Ramos (cell line): ENCODE data around the gene KLHDC7B.

ENCODE experiments used
- in situ Hi-C: fragments of 300-500 bp; cut with MboI; formaldehyde crosslinking; loops from one replicate; pipeline ENCODE4 v1.14.3; 2022; ENCODE audit warnings: low sequenced_read_pairs; ENCODE audit not compliant: unreplicated experiment

The KLHDC7B gene

GRCh38 chr22:50569896-50570535 lies 24.3 kb downstream of the KLHDC7B start:
- in situ Hi-C loops: no loop called here

- in situ Hi-C loops: no loop called here
Observed at GRCh38 chr22:50570861-50571260, 25.2 kb downstream of the KLHDC7B start.

DNA sequence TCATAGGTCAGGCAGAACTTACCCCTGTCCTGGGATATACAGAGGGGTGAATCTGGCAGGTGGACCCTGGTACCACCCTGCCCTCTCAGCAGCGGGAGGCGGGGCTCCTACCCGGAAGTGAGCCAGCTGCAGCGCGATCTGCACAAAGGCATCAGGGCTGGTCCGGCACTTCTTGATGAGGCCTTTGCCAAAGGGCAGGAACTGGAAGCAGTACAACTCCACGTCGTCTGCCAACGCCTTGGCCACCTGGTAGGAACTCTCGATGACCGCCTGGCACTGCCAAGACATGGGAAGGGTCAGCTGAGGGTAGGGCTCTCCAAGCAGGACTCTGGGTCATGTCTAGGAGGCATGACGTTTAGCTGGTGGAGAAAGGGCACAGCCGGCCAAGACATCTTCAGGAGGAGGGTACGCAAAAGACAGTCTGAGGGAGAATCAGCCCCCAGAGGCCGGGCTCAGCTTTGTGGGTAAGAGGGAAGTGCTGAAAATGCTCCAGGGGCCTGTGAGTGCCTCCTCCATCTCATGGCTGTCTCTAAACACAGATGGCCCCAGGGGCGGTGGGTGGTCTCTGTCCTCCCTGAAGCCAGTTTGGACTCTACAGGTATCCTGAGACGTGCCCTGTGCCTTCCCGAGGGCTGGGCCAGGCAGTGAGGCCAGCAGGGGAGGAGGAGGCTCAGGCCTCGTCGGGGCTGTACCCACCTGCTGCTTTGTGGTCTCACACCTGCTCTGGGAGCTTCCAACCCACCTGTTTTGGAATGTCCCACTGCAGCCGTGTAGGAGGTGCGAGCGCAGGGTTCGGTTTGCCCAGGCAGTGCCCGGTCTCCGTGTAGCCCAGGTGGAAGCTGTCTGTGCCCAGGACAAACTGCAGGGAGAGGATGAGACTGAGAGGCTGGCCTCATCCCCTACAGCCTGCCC lies 25.8 kb downstream of the KLHDC7B start:
- in situ Hi-C loops: no loop called here

DNA sequence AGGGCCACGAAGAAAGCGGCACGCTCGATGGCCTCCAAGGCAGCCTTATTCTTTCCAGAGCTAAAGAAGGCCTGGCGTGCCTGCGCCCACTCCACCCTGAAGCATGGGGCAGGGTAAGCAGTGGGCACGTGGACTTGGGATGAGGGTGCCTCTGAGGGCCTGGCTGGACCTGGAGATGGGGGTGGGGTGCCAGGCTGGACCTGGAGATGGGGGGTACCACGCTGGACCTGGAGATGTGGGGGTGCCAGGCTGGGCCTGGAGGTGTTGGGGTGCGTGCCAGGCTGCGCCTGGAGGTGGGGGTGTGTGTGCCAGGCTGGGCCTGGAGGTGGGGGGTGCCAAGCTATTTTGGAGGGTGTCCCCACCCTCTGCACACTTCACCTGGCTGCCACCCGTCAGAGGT lies 27.3 kb downstream of the KLHDC7B start:
- in situ Hi-C loops: no loop called here

DNA sequence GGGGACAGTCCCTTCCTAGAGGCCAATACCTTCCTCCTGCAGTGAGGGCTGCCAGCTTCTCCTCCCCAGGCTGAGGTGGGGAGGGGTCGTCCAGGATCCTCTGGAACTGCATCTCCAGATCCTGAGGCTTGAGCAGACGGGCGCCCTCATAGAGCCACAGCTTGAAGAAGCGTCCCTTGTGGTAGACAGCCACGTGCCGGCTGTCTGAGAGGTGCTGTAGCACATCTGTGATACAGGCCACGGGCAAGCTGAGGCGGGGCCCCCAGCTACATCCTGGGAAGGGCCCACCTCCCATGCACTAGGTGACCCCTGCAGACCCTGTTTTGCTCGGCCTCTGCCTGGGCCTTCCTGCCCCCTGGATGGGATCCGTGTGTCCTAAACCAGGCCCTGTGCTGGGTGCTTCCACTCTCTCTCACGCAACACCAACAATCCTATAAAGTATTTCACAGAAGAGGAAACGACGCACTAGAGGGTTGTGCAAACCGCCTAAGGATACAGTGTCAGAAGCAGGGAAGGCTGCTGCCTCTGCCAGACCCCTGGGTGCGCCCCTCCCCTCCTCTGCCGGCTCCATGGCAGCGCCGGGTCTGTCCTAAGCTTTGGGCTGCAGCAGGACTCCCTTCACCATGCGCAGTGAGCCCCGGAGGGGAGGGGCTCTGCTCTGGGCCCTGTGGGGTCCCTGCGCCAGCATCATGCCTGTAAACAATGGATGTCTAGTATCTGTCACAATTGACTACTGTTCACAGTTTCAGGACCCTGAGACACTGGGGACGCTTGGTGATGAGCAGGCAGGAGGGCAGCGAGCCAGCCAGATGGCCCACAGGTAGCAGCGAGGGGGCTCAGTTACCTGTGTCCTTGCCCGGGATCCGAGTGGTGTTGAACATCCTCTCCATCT lies 28.0 kb downstream of the KLHDC7B start:
- in situ Hi-C loops: no loop called here

DNA sequence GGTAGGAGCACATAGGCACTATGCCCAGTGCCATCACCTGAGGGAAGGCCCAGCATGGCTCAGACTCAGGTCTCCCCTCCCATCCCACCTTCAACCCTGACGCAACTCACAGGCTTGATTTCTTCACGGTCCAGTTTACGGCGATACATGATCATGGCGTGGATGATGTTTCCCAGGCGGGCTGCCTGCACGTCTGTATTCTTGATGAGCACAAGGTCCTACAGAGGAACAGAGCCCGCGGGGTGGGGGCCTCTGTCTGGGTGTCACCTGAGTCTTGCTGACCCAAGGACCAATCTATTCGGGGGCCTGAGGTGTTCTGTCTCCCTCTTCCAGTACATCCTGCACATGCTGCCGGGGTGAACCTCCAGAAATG lies 28.7 kb downstream of the KLHDC7B start:
- in situ Hi-C loops: no loop called here

GRCh38 chr22:50575426-50575941 lies 29.8 kb downstream of the KLHDC7B start:
- in situ Hi-C loops: no loop called here

- in situ Hi-C loops: no loop called here
Observed at GRCh38 chr22:50576070-50576469, 30.4 kb downstream of the KLHDC7B start.

- in situ Hi-C loops: no loop called here
Observed at GRCh38 chr22:50576806-50577696, 31.4 kb downstream of the KLHDC7B start.

DNA sequence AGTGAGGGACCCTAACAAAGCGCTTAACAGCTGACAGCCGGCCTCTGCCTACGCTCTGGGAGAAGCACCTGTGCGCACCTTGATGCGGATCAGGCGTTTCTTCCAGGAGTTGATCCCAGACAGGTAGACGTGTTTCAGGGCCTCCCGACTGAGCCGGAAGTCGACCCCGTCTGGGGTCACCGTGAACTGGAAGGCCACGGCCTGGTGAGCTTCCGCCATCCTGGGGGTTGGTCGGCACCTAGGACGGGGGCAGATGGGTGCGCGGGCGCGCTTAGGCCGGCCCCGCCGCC lies 31.9 kb downstream of the KLHDC7B start:
- in situ Hi-C loops: no loop called here

GRCh38 chr22:50577987-50578775 lies 32.5 kb downstream of the KLHDC7B start, which contains the start of gene CPT1B:
CPT1B (minus strand) TSS chr22:50578427; CDS start chr22:50577915, 512 bp downstream.
- in situ Hi-C loops: no loop called here

DNA sequence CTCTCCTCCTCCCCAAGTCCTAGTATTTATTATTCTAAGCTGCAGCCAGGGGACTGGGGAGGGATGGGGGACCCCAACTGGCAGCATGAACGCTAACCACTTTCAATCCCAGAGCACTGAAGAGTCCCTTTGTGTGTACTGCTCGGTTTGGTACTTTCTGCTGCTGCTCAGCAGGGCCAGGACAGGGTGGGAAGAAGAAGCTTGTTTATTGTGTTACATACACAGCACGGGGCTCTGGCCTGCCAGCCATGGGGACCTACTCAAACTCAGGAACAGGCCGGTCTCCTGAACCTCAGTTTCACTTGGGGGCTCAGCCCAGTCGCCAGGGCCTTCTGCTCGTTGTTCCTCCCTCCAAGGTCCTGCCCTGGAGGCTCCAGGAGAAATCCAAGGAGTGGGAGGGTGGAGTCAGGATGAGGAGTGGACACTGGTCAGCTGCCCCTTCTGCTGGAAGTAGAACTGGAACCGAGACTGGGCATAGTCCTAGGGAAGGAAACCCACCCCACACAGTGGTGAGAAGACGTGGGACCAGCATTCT lies 33.1 kb downstream of the KLHDC7B start:
- in situ Hi-C loops: no loop called here

DNA sequence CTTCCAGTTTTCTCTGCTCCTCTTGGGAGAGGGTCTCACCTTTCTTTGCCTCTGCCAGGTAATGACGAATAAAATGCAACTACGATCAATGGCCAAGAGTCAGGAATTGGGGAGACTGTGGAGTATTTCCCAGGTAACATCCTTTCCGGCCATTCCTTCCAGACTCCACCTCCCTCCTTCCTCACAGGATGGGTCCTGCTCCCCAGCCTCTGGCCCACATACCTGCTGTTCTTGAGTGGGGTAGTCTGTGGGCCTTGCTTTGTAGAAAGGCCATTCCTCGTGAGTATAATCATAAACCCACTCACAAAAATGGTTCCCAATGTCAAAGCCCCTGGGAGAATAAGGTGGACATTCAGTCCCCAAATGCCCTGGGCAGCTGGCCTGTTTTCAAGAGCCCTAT lies 34.1 kb downstream of the KLHDC7B start:
- in situ Hi-C loops: no loop called here

DNA sequence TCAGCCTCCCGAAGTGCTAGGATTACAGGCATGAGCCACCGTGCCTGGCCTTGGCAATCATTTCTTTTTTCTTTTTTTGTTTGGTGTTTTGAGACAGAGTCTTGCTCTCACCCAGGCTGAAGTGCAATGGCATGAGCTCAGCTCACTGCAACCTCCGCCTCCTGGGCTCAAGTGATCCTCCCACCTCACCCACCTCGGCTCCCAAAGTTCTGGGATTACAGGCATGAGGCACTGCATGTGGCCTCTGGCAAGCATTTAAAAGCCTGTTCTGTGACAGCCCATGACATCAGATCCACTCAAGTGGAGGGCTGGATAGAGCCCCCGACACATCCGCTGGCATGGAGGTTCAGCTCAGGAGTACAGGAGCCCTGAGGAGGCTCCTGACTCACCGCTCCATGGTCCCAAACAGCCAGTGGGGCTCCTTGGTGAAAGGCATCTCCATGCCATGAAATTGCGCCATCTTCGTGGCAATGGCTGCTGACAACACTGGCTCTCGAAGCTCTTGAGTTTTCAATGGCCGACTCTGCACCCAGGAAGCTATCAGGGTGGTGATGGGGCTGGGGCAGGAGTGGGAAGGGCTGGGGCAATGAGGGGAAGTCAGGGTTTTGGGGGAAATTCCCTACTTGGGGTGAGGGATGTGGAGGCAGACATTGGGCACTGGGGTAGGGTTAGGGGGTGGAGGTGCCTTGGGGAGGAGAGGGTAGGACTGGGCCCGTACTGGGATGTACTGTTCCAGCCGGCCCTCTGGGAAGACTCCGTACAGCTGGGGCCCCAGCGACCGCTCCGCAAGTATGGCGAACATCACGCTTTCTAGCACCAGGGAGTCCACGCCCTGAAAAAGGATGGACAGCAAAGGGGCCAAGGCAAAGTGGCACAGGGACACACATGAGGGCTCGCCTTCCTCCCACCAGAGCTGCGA lies 35.6 kb downstream of the KLHDC7B start:
- in situ Hi-C loops: no loop called here

DNA sequence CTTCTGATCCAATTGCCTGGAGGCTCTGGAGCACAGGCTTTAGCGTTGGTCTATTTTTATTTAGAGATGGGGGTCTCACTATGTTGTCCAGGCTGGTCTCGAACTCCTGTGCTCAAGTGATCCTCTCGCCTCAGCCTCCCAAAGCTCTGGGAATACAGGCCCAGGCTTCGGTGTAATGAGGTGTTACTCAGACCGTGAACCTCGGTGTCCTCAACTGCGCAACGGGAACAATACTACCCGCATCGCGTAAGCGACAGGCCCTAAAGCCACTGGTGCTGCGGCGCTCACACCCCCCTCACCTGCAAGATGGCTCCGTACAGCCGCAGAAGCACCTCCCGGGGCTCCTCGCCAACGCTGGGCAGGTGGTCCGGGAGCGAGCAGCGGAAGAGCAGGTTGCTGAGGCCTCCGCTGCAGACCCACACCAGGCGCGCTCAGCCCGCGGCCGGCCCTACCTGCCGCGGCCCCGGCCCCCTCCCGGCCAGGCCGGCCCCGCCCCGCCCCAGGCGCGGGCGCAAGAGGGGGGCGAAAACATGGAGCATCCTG lies 36.3 kb downstream of the KLHDC7B start:
- in situ Hi-C loops: no loop called here

- in situ Hi-C loops: no loop called here
Observed at GRCh38 chr22:50582493-50583293, 37.0 kb downstream of the KLHDC7B start, which contains the start of gene CHKB. CHKB (minus strand) TSS chr22:50582849; CDS start chr22:50582781, 68 bp downstream.
